Neuronal stem cell (in vitro differentiated cells): Measurements from ENCODE around the gene DOCK3.
"Not testable (repeated sequence)": the region's sequence is repeated elsewhere in the genome, so short reads cannot be mapped to it uniquely, and the experiment has no call there.

Experiments
- DNase-seq: peaks from one replicate; pipeline ENCODE4 v3.0.0-alpha.2; 2013; ENCODE audit warnings: low spot score
- H2AFZ ChIP-seq: one replicate; pipeline ENCODE4 v1.6.1; 2013; ENCODE audit warnings: mild to moderate bottlenecking, low read length, inconsistent platforms
- H2AK5ac ChIP-seq: 2 replicates; pipeline ENCODE4 v1.6.1; 2013; ENCODE audit warnings: low read depth, mild to moderate bottlenecking, inconsistent platforms, low read length, moderate library complexity, mixed read lengths
- H2BK120ac ChIP-seq: 2 replicates; pipeline ENCODE4 v1.6.1; 2013; ENCODE audit warnings: low read depth, mild to moderate bottlenecking, inconsistent platforms, low read length, moderate library complexity, mixed read lengths
- H2BK12ac ChIP-seq: one replicate; pipeline ENCODE4 v1.6.1; 2013; ENCODE audit warnings: low read length, inconsistent platforms
- H2BK15ac ChIP-seq: 2 replicates; pipeline ENCODE4 v1.6.1; 2013; ENCODE audit warnings: mild to moderate bottlenecking, low read length, inconsistent platforms, mixed read lengths
- H2BK5ac ChIP-seq: one replicate; pipeline ENCODE4 v1.6.1; 2013; ENCODE audit warnings: inconsistent platforms, mild to moderate bottlenecking, low read length, moderate library complexity
- H3K14ac ChIP-seq: one replicate; pipeline ENCODE4 v1.6.1; 2013; ENCODE audit warnings: low read length, inconsistent platforms
- H3K18ac ChIP-seq: 2 replicates; pipeline ENCODE4 v1.6.1; 2013; ENCODE audit warnings: low read length, inconsistent platforms
- H3K23ac ChIP-seq: 2 replicates; pipeline ENCODE4 v1.6.1; 2013; ENCODE audit warnings: low read depth, mild to moderate bottlenecking, mixed read lengths, low read length, inconsistent platforms; ENCODE audit not compliant: poor library complexity
- H3K27ac ChIP-seq: replicated peaks from 3 replicates; pipeline ENCODE4 v1.5.1; 2013; ENCODE audit warnings: low read length, inconsistent platforms
- H3K27me3 ChIP-seq, 3 experiments: 2 replicates each; pipeline ENCODE4 v1.6.1; 2013; ENCODE audit warnings: low read length in 3 of 3, mild to moderate bottlenecking in 2 of 3, inconsistent platforms in 1 of 3, low read depth in 1 of 3, mixed read lengths in 1 of 3, moderate library complexity in 1 of 3; ENCODE audit not compliant: control insufficient read depth in 3 of 3, insufficient read depth in 3 of 3
- H3K36me3 ChIP-seq, 2 donors: replicated peaks in 1 of 2; 2 replicates each; pipeline ENCODE4 v1.6.1; 2013; ENCODE audit warnings: low read length in 2 of 2; ENCODE audit not compliant: control insufficient read depth in 2 of 2, insufficient read depth in 2 of 2
- H3K4ac ChIP-seq: 2 replicates; pipeline ENCODE4 v1.6.1; 2013; ENCODE audit warnings: inconsistent platforms, mild to moderate bottlenecking, low read length, moderate library complexity
- H3K4me1 ChIP-seq, 2 donors: 1 replicate in 1 of 2; 2 replicates in 1 of 2; pipeline ENCODE4 v1.6.1; 2013; ENCODE audit warnings: low read length in 2 of 2, low read depth in 1 of 2; ENCODE audit not compliant: control insufficient read depth in 2 of 2, insufficient read depth in 1 of 2
- H3K4me2 ChIP-seq: one replicate; pipeline ENCODE4 v1.6.1; 2013; ENCODE audit warnings: mild to moderate bottlenecking, low read length, inconsistent platforms; ENCODE audit not compliant: insufficient read depth, poor library complexity, severe bottlenecking
- H3K4me3 ChIP-seq, 2 donors: 2 replicates each; pipeline ENCODE4 v1.5.1; 2013; ENCODE audit warnings: low read length in 2 of 2, mild to moderate bottlenecking in 2 of 2, inconsistent platforms in 1 of 2, moderate library complexity in 1 of 2
- H3K79me1 ChIP-seq: one replicate; pipeline ENCODE4 v1.6.1; 2013; ENCODE audit warnings: low read depth, mild to moderate bottlenecking, inconsistent platforms, low read length, moderate library complexity
- H3K9ac ChIP-seq: one replicate; pipeline ENCODE4 v1.6.1; 2013; ENCODE audit warnings: mild to moderate bottlenecking, low read depth, low read length, inconsistent platforms; ENCODE audit not compliant: poor library complexity
- H3K9me3 ChIP-seq, 2 donors: replicated peaks in 1 of 2; 2 replicates each; pipeline versions ENCODE3 to v1.6.1; 2013; ENCODE audit warnings: low read length in 2 of 2, mild to moderate bottlenecking in 2 of 2, inconsistent platforms in 1 of 2, low read depth in 1 of 2, mixed read lengths in 1 of 2, moderate library complexity in 1 of 2; ENCODE audit not compliant: control insufficient read depth in 2 of 2, insufficient read depth in 1 of 2
- H4K8ac ChIP-seq: one replicate; pipeline ENCODE4 v1.6.1; 2013; ENCODE audit warnings: low read depth, mild to moderate bottlenecking, inconsistent platforms, low read length, moderate library complexity
- H4K91ac ChIP-seq: one replicate; pipeline ENCODE4 v1.6.1; 2013; ENCODE audit warnings: low read length, low read depth, mild to moderate bottlenecking, inconsistent platforms; ENCODE audit not compliant: poor library complexity
- WGBS, 2 donors: extraction: QIAGEN DNeasy Blood & Tissue Kit; methylation state at CpG; one replicate each; pipeline ENCODE4 v1.1.7; 2013; ENCODE audit warnings: missing lambda C conversion rate in 2 of 2, mixed read lengths in 1 of 2; ENCODE audit not compliant: insufficient read length in 2 of 2, insufficient replicate concordance in 1 of 2; ENCODE audit errors: extremely low coverage in 2 of 2; 5-methylcytosine and 5-hydroxymethylcytosine counted together

Gene DOCK3

GRCh38 chr3:50661321-50661837 lies 13.3 kb upstream of the DOCK3 start:
- Histone ChIP-seq H3K4me1 (peaks cover 0 to 2% of the 10 kb centered on the region in 2 donors), H3K9me3 (no peaks in the 10 kb centered on the region), H2AK5ac (no peak overlapping the region), H3K18ac (no peak overlapping the region), H3K9ac (no peak overlapping the region), H3K79me1 (no peaks in the 10 kb centered on the region), H3K36me3 (no peaks in the 10 kb centered on the region), H3K27me3 (peaks cover 0 to 6% (median 0%) of the 10 kb centered on the region in 3 experiments), H4K8ac (no peak overlapping the region), H3K4me3 (no peak overlapping the region), H3K4ac (no peak overlapping the region), H3K23ac (no peak overlapping the region), H3K14ac (no peak overlapping the region), H2BK5ac (no peak overlapping the region), H2BK12ac (no peak overlapping the region), H3K27ac (no peak overlapping the region), H2BK15ac (no peak overlapping the region), H2BK120ac (no peak overlapping the region), H3K4me2 (no peak overlapping the region), H4K91ac (no peak overlapping the region), H2AFZ (no peak overlapping the region)
- DNase-seq: no peak
- no CpG with 5 or more reads among the region's 6 CpGs for WGBS, 2 donors

- H2AK5ac ChIP-seq: no peak overlapping the region
- WGBS, 2 donors: no CpG with 5 or more reads among the region's 2 CpGs
- no peak overlapping the region for H2BK15ac ChIP-seq
- H3K4me3 ChIP-seq: no peak overlapping the region
- H2AFZ ChIP-seq: no peak overlapping the region
- no peak overlapping the region for H3K9ac ChIP-seq
- no peak overlapping the region for H3K4me2 ChIP-seq
- no peak overlapping the region for H2BK5ac ChIP-seq
- no peaks in the 10 kb centered on the region for H3K9me3 ChIP-seq
- H3K23ac ChIP-seq: no peak overlapping the region
- DNase-seq: no peak
- no peak overlapping the region for H2BK120ac ChIP-seq
- H3K14ac ChIP-seq: no peak overlapping the region
- no peak overlapping the region for H3K27ac ChIP-seq
- no peak overlapping the region for H3K18ac ChIP-seq
- H3K27me3 ChIP-seq: peaks cover 0 to 14% (median 0%) of the 10 kb centered on the region in 3 experiments
- no peaks in the 10 kb centered on the region for H3K36me3 ChIP-seq
- no peak overlapping the region for H2BK12ac ChIP-seq
- H3K4me1 ChIP-seq: peaks cover 0 to 2% of the 10 kb centered on the region in 2 donors
- no peak overlapping the region for H4K8ac ChIP-seq
- H3K79me1 ChIP-seq: no peaks in the 10 kb centered on the region
- no peak overlapping the region for H3K4ac ChIP-seq
- H4K91ac ChIP-seq: no peak overlapping the region
Observed at GRCh38 chr3:50662408-50662807, 12.3 kb upstream of the DOCK3 start.

- no peak overlapping the region for H2AFZ ChIP-seq
- no peaks in the 10 kb centered on the region for H3K79me1 ChIP-seq
- H3K36me3 ChIP-seq: no peaks in the 10 kb centered on the region
- DNase-seq: no peak
- H4K91ac ChIP-seq: no peak overlapping the region
- no peak overlapping the region for H2BK120ac ChIP-seq
- no peak overlapping the region for H3K27ac ChIP-seq
- H3K9ac ChIP-seq: no peak overlapping the region
- no peaks in the 10 kb centered on the region for H3K9me3 ChIP-seq
- no peak overlapping the region for H4K8ac ChIP-seq
- H3K18ac ChIP-seq: no peak overlapping the region
- no peak overlapping the region for H2BK5ac ChIP-seq
- H3K4me2 ChIP-seq: no peak overlapping the region
- H3K4me1 ChIP-seq: no peaks in the 10 kb centered on the region
- H2BK15ac ChIP-seq: no peak overlapping the region
- no peak overlapping the region for H3K4me3 ChIP-seq
- WGBS, 2 donors: no CpG with 5 or more reads among the region's 5 CpGs
- no peak overlapping the region for H3K4ac ChIP-seq
- peaks cover 0 to 23% (median 0%) of the 10 kb centered on the region in 3 experiments for H3K27me3 ChIP-seq
- H3K14ac ChIP-seq: no peak overlapping the region
- no peak overlapping the region for H2AK5ac ChIP-seq
- no peak overlapping the region for H2BK12ac ChIP-seq
- no peak overlapping the region for H3K23ac ChIP-seq
Observed at GRCh38 chr3:50665081-50665840, 9.5 kb upstream of the DOCK3 start.

GRCh38 chr3:50665841-50666115 lies 8.9 kb upstream of the DOCK3 start:
- not testable (repeated sequence) for H3K36me3 ChIP-seq, H3K4ac ChIP-seq, H2BK12ac ChIP-seq, H3K18ac ChIP-seq, H3K9ac ChIP-seq, H2BK5ac ChIP-seq, H2AK5ac ChIP-seq, H2AFZ ChIP-seq, H3K4me2 ChIP-seq, H4K8ac ChIP-seq, H3K23ac ChIP-seq, DNase-seq, H3K9me3 ChIP-seq, H2BK15ac ChIP-seq, H3K14ac ChIP-seq, H3K4me1 ChIP-seq, H4K91ac ChIP-seq, H3K4me3 ChIP-seq, H3K79me1 ChIP-seq, H3K27ac ChIP-seq, H2BK120ac ChIP-seq
- no CpG with 5 or more reads among the region's 9 CpGs for WGBS, 2 donors
- peaks cover 0 to 27% (median 0%) of the 10 kb centered on the region in 3 experiments for H3K27me3 ChIP-seq
